Gastrocnemius medialis (tissue), 4 donors: ENCODE results near the gene RB1.

Experiments used
- CTCF ChIP-seq, 5 experiments: fragments of 450-650 bp in 3 of 5; fragments of 200-600 bp in 2 of 5; sonication (generic) in 2 of 5; IDR thresholded peaks in 4 of 5; conservative IDR thresholded peaks in 1 of 5; 1 replicate in 4 of 5; 2 replicates in 1 of 5; pipeline ENCODE4 v1.5.1; 2016 to 2019; ENCODE audit warnings: antibody characterized with exemption in 5 of 5, mild to moderate bottlenecking in 3 of 5, moderate library complexity in 3 of 5
- POLR2A ChIP-seq, 2 donors: fragments of 450-650 bp; IDR thresholded peaks; one replicate each; pipeline ENCODE4 v1.6.1; 2017; ENCODE audit warnings: antibody characterized with exemption in 2 of 2, mild to moderate bottlenecking in 2 of 2, moderate library complexity in 2 of 2

- peak in 1 of 5 experiments; percentile 4 for TF ChIP-seq CTCF (IDR thresholded peaks at IDR 0.05 in 4 of 5, conservative IDR thresholded peaks at IDR 0.05 in 1 of 5)
- TF ChIP-seq POLR2A (IDR thresholded peaks at IDR 0.05): no peak
Measured at GRCh38 chr13:48304143-48304876, 759 bp downstream of the RB1 start.
